OCI-M2 (cell line): ENCODE measurements around the gene TRERF1.

Experiments
- DNase-seq: peaks from one replicate; lab custom pipeline; 2025; ENCODE audit not compliant: unreplicated experiment; lab: John Stamatoyannopoulos, UW

The TRERF1 gene

DNA sequence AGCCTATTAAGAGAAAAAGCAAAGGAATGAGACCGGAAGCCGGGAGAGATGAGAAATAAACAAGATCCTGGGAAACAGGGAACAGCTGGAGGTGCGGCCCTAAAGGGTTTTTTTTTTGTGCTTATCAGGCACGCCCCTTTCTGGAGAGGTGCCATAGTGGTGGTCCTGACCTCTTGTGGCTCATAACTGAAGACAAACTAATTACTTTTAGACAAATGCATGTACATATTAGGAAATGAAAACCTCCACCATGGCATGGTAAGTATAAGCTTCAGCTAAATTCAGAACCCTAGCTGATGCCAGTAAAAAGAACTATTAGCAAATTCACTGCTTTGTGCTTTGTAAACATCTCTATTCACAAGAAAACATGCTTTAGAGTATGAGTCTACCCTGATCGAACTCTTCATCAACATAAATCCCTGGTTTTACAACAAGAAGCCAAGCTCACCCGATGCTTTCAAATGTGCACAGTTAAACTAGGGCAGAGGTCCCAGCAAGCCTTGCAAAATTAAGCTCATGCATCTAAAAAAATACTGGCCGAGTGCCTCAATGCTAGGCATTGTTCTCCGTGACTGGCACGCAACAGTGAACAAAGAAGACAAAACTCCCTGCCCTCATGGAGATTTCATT lies 137.7 kb downstream of the TRERF1 start:
- DNase-seq: no peak

DNA sequence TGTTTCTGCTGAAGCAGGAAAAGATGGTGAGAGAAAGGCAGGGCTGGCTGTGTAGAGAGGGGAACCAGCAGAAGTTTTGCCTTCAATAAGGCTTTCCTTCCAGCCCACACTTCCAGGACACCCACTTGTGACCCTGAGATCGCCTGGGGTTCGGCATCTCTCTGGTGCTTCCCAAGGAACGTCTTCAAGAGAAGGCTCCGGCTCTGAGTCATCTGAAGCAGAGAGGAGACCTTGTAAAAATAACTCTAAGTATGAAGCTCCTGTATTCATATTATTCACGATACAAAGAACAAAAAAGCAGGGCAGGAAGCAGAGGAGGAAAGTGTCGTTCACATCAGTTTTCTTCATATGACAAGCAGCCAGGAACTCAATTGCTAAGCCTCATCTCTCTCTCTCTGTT lies 138.7 kb downstream of the TRERF1 start:
- no peak for DNase-seq

DNA sequence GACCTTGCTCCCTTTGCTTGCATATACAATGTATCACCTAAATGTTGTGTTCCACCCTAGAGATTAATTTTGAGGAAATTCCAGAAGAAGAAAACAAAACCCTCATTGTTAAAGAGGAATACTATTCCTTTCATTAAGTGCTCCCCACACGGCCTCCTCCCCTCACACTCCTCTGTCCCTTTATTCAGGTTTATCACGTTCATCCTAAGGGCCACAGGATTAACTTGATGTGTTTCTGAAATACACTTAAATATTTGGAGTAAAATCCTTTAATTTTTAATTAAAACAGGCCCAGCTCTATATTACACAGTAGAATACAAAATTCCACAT lies 144.6 kb downstream of the TRERF1 start:
- no peak for DNase-seq

DNA sequence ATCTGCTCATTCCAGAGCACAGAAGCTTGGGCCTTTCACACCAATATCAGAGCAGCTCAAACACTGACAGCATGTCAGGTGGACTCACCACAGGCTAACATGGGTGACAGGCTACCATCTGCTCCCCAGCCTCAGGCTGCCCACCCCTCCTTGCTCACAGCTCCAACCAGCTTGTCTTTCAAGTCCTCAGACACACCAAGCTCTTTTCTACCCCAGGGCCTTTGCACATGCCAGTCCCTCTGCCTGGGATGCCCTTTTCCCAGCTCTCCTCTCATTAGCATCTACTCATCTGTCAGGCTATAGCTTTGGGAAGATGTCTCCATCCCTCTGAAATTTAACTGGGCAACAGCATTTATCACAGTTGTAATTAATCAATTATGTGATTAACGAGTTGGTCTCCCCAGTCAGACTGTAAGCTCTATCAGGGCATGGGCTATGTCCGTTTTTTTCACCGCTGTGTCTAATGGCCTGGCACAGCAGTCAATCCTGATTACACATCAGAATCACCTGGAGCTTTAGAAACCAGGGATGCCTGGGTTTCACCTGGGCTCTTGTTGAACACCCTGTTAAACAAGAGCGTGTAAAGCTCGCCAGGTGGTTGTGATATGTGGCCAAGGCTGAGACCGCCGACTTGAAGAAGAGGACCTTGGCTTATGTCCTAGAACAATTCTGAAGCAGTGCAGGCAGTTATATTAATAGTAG lies 145.1 kb downstream of the TRERF1 start:
- DNase-seq: no peak

DNA sequence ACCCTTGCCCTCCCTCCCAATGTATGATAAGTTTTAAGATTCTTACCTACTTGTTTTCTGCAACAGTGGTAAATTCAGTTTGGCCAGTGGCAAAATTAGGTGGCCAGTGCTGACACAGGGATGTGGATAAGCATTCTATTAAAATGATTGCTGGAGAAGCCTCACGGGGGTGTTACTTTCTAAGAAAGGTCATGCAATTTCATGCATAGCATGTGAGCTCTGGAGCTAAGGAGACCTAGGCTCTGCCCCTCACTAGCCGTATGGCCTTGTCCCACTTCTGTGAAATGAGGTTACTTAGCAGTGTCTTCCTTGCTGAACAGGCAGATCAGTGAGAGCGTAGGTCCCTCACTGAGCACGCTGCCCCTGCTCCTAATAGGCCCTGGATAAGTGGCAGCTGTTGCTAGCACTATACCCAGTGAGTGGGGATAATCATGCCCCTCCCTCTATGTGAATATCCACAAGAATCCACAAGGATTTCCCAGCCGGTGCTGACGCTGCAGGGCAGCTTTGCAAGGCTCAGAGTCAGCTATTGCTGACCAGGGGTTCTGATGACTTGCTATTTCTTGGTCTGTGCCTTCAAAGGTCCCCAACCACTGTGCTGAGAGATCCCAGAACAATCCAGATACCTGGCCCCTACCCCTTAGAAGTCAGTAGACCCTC lies 147.5 kb downstream of the TRERF1 start:
- no peak for DNase-seq

DNA sequence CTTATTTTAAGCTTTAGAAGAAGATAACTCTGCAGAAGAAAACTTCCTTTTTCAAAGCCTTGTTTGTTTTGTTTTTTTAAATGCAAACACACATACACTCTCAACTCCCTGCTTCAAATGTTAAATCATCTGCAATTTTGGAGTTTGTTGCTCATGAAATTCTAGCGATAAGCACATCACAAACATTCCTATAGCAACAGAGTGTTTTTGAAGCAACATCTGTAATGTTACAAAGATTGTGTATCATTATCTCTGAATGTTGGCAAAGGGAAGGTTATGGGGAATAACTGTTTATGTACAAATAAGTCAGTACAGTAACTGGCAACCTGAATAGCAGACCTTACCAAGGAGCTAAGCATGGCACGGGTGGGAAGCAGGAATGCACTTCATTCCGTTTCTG lies 149.3 kb downstream of the TRERF1 start:
- DNase-seq: no peak

DNA sequence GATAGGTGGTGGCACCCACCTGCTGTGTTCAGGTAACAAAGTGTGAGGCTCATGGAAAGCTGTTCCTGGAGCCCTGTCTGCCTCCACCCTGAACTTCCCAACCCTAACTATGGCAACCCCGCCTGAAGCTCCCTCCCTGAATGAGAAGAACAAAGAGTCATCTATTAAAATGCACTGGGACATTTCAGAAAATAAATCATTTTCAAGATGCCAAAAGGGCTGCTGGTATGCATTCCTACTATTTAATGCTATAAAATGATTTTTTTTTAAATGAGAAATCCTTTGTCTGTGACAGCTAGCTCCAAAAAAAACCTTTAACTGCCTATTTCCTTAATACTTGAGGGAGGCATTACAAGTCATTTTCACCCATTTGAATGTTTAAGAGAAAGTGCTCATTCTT lies 149.7 kb downstream of the TRERF1 start:
- no peak for DNase-seq

DNA sequence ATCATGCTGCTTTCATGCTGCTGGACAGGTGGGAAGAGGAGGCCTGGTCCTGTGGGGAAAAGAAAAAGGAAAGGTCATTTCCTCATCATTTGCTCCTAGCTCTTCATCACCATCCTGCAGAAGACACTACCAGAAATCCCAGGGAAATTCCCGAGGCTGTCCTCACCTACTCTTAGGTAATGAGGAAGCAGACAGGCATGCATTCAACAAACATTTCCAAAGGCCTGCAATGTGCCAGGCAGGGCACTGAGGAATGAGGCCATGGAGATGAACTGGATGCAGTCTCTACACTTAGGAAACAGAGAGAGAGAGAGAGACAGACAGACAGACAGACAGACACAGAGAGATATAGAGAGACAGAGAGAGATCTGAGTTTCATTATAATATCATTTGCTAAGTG lies 151.0 kb downstream of the TRERF1 start:
- no peak for DNase-seq

DNA sequence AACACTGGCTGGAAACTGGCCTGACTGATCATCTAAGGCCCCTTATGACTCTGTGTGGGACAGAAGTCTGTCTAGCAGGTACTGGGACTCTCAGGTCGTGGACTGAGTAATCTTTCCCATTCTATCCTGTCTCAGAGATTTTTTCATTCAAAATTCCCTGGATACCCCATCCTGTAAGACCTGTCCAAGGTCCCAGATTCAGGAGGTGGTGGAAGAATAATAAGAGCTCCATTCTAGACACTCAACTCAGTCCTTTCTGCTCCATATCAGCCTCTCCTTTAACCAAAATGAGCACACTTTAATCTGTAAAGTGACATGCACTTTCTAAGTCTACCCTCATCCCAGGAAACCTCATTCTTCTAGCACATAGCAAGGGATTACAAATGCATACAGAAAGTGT lies 151.5 kb downstream of the TRERF1 start:
- DNase-seq: no peak

DNA sequence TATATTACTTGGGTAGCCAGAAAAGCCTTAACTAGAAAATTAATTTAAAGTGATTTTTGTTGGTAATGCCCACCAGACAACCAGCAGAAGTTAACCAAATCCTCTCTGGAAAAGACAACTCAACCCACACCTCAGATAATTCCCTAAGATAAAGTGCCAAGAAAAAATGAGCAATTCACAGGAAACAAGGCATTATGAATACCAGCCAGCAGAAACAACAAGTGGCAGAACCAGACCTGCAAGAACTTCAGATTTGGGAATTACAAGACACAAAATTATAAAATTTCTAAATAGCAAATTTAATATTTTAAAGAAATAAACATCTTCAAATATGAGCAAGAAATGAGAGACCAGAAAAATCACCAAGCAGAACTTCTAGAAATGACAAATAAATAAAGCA lies 154.1 kb downstream of the TRERF1 start:
- DNase-seq: no peak

DNA sequence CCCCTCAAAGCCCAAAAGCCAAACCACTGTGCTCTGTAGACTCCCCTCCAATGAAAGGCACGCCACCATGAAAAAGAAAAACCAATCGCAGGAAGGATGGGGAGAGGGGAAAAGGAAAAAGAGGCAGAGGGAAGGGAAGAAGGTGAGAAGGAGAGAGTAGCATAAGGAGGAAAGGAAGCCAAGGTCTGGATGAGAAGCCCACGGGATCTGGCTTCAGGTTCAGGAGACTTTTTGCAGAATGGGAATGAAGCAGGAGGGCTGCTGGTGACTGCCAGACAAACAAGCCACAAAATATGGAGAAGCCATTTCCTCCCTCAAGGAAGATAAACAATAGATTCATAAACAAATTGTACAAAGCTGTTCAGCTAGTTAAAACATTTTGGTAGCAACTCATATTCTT lies 155.1 kb downstream of the TRERF1 start:
- no peak for DNase-seq

DNA sequence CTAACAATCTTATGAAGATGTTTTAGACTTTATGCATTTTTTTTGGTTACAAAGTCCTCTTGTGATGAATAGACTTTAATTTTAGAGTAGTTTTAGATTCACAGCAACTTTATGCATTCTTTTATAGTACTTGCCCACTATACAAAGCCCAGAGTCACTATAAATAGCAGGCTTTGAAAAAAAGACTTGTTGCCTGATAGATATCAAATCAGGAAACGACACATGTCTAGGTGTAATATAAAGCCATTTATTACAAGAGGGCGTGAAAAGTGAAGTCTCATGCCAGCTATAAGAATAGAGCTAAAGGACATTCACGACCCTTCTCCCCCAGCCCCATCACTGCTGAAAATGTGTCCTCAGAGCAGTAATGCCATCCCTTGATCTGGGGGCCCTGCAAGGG lies 156.0 kb downstream of the TRERF1 start:
- no peak for DNase-seq

DNA sequence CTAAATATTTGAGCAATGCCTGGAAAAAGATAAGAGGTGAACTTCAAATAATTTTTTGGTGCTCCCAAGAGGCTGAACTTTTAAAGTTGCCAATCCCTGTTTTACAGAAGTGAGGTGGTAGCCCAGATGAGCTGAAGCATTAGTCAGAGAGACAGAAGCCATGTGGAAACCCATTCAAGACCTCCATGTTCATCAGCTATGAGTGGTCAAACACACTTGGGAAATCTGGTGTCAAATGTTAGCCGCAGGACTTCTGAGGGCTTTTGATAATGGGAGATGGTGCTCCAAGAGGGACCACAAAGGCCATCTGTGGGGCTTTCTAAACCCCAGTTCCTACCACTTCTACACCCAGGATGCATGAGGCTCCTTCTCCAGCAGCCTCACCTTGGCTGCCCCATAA lies 156.5 kb downstream of the TRERF1 start:
- DNase-seq: no peak

DNA sequence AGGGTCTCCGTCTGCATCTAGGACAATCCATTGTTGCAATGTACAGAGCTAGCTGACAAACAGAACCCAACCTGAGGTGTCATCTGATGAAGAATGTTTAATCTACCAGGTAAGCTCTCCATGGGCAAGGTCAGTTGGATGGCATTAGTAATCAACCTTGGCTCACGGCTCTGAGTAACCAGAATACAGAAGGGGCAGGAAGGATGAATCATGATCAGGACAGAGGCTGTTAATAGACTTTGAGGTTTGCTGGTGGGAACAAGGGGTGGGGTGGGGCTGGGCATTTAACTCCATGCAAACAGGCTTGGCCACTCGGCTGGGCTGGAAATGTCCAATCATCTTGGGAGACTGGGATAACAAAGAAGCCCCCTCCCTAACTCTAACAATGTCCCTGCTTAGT lies 157.0 kb downstream of the TRERF1 start:
- DNase-seq: no peak

DNA sequence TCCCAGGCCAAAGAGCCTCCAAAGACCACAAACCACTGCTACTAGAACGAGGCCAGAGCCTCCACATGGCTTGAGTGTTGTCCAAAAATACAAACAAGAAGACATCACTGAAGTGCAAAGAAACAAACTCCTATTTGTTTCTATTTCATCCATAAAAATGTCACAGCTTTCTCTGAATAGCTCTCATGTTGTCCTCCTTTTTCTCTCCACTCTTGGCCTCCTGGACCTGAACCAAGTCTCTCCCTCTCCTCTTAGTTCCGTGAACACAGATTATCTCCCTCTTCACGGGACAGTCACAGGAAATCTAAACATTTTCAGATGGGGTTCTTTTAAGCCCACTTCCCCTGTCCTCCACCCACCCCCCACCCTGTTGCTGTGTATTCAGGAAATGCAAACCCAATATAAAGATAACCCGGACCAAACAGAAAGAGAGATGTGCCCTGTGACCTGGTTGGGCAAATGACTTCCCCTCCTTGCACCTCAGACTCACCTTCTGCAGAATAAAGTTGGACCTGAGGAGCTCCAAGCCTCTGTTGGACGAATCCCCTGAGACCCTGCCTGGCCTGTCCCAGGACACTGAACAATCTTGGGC lies 158.2 kb downstream of the TRERF1 start:
- no peak for DNase-seq

DNA sequence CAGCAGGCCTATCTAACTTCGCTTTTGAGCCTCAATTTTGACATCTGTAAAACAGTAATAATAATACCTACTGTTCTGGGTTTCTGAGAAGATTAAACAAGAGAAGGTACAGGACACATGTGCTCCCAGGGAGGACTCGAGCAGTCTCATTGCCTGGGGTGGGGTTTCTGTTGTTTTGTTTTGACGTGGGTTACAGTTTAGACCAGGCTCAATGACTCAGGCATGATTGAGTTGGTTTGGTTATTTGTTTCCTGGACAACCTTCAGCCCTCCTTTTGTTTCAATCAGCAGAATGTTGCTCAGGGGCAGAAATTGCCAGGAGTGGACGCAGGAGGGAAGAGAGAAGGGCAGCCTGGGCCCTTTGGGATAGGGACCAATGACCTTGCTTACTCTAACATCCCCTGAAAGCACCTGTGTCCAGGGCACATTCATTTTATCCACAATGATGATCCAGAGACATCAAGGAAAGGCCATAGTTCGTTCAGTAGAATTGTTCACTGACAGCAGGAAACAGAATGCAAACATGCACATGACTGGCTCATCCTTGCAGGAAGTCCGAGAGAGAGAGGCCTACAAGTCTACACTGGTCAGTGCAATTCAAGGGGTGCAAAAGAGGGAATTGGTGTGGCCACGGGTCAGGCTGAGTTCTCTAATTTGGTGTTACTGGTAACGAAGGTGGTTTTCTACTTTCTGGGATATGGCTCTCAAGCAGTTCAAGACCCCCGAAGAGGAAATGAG lies 159.6 kb downstream of the TRERF1 start:
- DNase-seq: no peak

DNA sequence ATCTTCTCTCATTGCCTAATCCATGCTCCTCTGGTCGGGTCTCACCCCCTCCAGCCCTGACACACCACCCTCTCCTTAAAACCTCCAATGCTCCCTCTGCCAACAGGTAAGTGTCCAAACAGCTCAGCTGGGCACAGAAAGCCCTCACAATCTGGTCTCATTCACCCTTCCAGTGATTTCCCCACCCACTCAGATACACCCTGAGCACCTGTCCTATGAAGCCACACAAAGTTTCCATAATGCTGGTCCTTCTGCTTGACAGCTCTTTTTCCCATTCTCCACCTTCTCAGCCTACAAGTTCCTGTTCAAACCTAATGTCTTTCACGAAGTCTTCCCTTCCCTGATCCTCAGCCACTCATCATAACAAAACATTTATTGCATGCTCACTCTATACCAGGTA lies 164.0 kb downstream of the TRERF1 start:
- no peak for DNase-seq

DNA sequence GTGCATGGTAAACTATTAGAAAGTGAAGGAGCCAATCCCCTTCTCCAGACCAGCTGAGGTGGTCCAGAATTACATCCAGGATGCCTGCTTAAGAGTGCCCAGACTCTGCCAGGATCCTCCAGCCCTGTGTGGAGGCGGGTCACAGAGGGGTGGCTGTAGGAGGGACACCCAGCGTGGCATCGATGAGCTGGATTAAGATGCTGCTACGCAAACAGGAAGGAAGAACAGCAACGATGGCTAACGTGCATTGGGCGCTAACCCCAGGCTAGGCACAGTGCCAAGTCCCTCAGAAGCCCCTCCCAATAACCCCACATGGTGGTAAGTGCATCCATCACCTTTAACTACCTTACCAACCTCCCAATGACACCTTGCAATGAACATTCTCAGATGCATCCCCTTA lies 170.2 kb downstream of the TRERF1 start:
- no peak for DNase-seq

DNA sequence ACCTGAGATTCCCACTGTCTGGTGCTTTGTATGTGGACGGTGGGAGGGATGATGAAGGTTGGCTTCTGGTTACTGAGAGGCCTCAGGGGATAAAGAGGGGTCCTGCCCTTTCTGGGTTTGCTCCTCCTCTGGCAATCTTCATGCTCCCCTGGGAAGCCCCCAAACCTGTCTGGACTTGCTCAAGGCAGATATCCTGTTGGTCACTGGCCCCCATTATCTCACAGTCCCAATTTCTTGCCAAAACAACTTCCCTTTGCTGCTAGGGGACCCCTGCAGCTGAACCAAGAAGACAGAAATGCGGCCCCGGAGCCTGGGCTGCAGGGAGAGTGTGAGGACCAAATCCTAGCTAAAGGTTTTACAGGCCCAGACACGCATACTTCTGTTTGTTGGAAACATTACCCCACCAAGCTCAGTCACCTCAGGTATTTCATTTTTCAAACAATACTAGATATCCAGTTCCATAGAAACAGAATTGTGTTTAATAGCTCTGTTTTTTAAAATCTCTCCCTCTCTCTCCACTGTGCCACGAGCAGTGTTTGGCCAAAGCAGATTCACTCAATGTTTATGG lies 170.7 kb downstream of the TRERF1 start:
- no peak for DNase-seq

DNA sequence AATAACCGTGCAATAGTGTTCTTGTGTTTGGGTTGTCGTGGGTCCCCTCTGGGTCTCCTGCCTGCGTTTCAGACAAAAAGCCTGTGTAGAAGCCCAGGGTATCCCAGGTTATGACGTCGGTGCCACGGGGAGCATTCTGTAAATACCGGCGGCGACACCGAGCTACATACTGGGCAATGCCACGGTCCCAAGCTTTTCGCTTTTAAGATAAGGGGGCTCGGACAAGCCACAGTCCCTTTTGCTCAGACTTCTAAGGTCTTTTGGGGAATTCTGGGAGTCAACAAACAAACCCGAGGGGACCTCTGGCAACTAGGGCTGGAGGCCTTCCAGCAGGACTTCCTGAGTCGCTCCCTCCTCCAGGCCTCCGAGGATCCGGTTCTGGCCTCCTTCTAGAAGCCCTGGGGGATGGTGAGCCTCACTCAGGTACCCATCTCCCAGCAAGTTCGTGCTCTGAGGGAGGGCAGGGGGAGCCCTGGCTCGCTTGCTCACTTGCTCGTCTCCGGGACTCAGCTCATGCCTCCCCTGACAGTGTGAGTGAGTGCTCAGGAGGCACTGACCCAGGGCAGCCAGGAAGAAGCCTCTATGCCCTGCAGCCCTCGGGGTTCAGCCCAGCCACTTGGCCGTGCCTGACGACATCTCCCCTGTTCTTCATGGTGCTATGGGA lies 171.6 kb downstream of the TRERF1 start:
- DNase-seq: no peak
